WTC11 (cell line): ENCODE data around the gene SRSF3. TPM values are rescaled to one million over a fixed set of nuclear protein-coding genes. Genes with fewer than 3 reads are reported as not detected.

Source experiments
- ATAC-seq: fragments of 200-7000 bp; cut with Tn5 transposase; 2 replicates; pipeline ENCODE4 v1.10.0; 2021; ENCODE audit warnings: mild to moderate bottlenecking, moderate library complexity
- CTCF ChIA-PET: fragments of 300-600 bp; sonication (Branson Sonifier 250); formaldehyde crosslinking; loops from one replicate; lab custom pipeline; 2021; ENCODE audit warnings: antibody characterized with exemption; lab: Charles Lee
- POLR2A ChIA-PET: fragments of 350-600 bp; sonication (Branson Sonifier 250); formaldehyde crosslinking; loops from one replicate; lab custom pipeline; 2021; ENCODE audit warnings: antibody characterized with exemption; lab: Charles Lee
- DNase-seq: peaks from one replicate; pipeline ENCODE4 v3.0.0; 2021; ENCODE audit warnings: low spot score
- H3K27ac Mint-ChIP-seq: 2 replicates; pipeline ENCODE4 v1.8.0; 2021; ENCODE audit warnings: mixed read lengths
- H3K27me3 Mint-ChIP-seq: 2 replicates; pipeline ENCODE4 v1.8.0; 2021; ENCODE audit warnings: low read depth, mild to moderate bottlenecking, moderate library complexity, mixed read lengths
- H3K36me3 Mint-ChIP-seq: 2 replicates; pipeline ENCODE4 v1.8.0; 2021; ENCODE audit warnings: mixed read lengths
- H3K4me1 Mint-ChIP-seq: 2 replicates; pipeline ENCODE4 v1.8.0; 2022; ENCODE audit warnings: mixed read lengths
- H3K4me3 Mint-ChIP-seq: 2 replicates; pipeline ENCODE4 v1.8.0; 2021; ENCODE audit warnings: mild to moderate bottlenecking, moderate library complexity, mixed read lengths
- H3K9me3 Mint-ChIP-seq: 2 replicates; pipeline ENCODE4 v1.8.0; 2021; ENCODE audit warnings: mixed read lengths
- ESRRA ChIP-seq: sonication (generic); formaldehyde crosslinking; IDR thresholded peaks from 2 replicates; pipeline ENCODE4 v1.8.1; 2022; ENCODE audit warnings: mild to moderate bottlenecking, missing genetic modification reagents, borderline replicate concordance
- GABPB1 ChIP-seq: sonication (generic); formaldehyde crosslinking; IDR thresholded peaks from 2 replicates; pipeline ENCODE4 v1.8.1; 2023; ENCODE audit warnings: mild to moderate bottlenecking, missing genetic modification reagents
- GRHL2 ChIP-seq: fragments of 250-450 bp; sonication (Bioruptor Pico); IDR thresholded peaks from 2 replicates; pipeline ENCODE4 v1.8.0; 2022; ENCODE audit warnings: mild to moderate bottlenecking, moderate library complexity; ENCODE audit not compliant: insufficient replicate concordance, severe bottlenecking
- KAT7 ChIP-seq: sonication (generic); formaldehyde crosslinking; IDR thresholded peaks from 2 replicates; pipeline ENCODE4 v1.8.1; 2023; ENCODE audit warnings: missing genetic modification reagents, mild to moderate bottlenecking, borderline replicate concordance
- MLX ChIP-seq: sonication (generic); formaldehyde crosslinking; IDR thresholded peaks from 2 replicates; pipeline ENCODE4 v1.8.1; 2023; ENCODE audit warnings: mild to moderate bottlenecking, missing genetic modification reagents, moderate library complexity
- NFE2L1 ChIP-seq: sonication (generic); formaldehyde crosslinking; IDR thresholded peaks from 2 replicates; pipeline ENCODE4 v1.8.1; 2023; ENCODE audit warnings: missing genetic modification reagents
- NR1H2 ChIP-seq: sonication (generic); formaldehyde crosslinking; IDR thresholded peaks from 2 replicates; pipeline ENCODE4 v1.9.0; 2021; ENCODE audit warnings: mild to moderate bottlenecking, moderate library complexity, missing genetic modification reagents
- PRRX2 ChIP-seq: fragments of 250-450 bp; sonication (Bioruptor Pico); IDR thresholded peaks from 2 replicates; pipeline ENCODE4 v1.8.0; 2021; ENCODE audit warnings: mild to moderate bottlenecking
- TEAD1 ChIP-seq: sonication (generic); formaldehyde crosslinking; IDR thresholded peaks from 2 replicates; pipeline ENCODE4 v1.8.0; 2022; ENCODE audit warnings: mild to moderate bottlenecking, missing genetic modification reagents
- TEAD4 ChIP-seq: sonication (generic); formaldehyde crosslinking; IDR thresholded peaks from 2 replicates; pipeline ENCODE4 v1.8.0; 2022; ENCODE audit warnings: mild to moderate bottlenecking, missing genetic modification reagents
- ZNF138 ChIP-seq: sonication (generic); formaldehyde crosslinking; conservative IDR thresholded peaks from 2 replicates; pipeline ENCODE4 v1.8.1; 2022; ENCODE audit warnings: mild to moderate bottlenecking, moderate library complexity, missing genetic modification reagents
- ZNF219 ChIP-seq: sonication (generic); formaldehyde crosslinking; IDR thresholded peaks from 2 replicates; pipeline ENCODE4 v1.8.0; 2023; ENCODE audit warnings: missing genetic modification reagents, mild to moderate bottlenecking, borderline replicate concordance
- ZNF423 ChIP-seq: fragments of 250-450 bp; sonication (Bioruptor Pico); IDR thresholded peaks from 2 replicates; pipeline ENCODE4 v2.1.2; 2022; ENCODE audit warnings: mild to moderate bottlenecking, moderate library complexity
- ZNF671 ChIP-seq: fragments of 250-450 bp; sonication (Bioruptor Pico); IDR thresholded peaks from 2 replicates; pipeline ENCODE4 v1.8.0; 2021; ENCODE audit warnings: mild to moderate bottlenecking
- total RNA-seq: library from RNA; stranded (reverse); gene quantifications from 3 replicates; pipeline ENCODE4 v1.2.3, GENCODE V29; 2021
- TF ChIP-seq, protein P1 (sequence below): sonication (generic); formaldehyde crosslinking; IDR thresholded peaks from 2 replicates; pipeline ENCODE4 v1.8.1; 2023; ENCODE audit warnings: mild to moderate bottlenecking, missing genetic modification reagents, borderline replicate concordance
- TF ChIP-seq, protein P2 (sequence below): sonication (generic); formaldehyde crosslinking; IDR thresholded peaks from 2 replicates; pipeline ENCODE4 v1.8.1; 2022; ENCODE audit warnings: mild to moderate bottlenecking, moderate library complexity, missing genetic modification reagents
- TF ChIP-seq, protein P3 (sequence below): sonication (generic); formaldehyde crosslinking; IDR thresholded peaks from 2 replicates; pipeline ENCODE4 v1.8.1; 2023; ENCODE audit warnings: mild to moderate bottlenecking, moderate library complexity, missing genetic modification reagents

Gene SRSF3
- total RNA-seq, 1 experiment from 2014 or later: 554 TPM

DNA sequence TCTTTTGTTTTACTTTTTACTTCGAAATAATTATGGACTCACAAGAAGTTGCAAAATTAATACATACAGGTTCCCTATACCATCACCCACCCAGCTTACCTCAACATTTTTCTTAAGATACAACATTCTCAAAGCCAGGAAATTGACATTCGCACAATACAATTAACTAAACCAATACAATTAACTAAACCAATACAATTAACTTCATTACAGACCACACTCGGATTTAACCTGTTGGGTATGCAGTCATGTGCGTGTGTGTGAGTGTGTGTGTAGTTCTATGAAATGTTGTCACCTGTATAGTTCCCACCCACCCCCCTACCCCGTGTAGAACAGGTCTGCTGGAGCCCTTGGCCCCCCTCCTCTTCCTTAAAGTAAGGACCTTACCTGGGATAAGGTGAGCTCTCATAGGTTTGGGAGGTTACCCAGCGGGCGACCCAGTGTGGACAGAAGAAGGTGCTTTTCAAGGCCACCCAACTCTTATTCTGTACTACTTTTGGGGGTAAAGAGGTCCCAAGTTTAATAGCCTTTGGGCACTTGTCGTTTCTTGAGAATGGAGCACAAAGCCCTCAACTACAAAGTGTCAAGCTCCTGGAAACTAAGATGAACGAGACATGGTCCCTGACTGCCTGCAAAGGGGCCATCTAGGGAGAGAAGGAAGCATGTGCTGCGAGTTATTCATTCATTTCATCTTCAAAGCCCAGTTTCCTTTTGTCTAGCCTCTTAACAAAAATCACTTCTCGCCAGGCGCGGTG, 46.3 kb upstream of the SRSF3 start:
- H3K27me3 Mint-ChIP-seq: no peaks in the 10 kb centered on the region; the same call in 1 of the 2 replicates
- DNase-seq (no peak), ATAC-seq (peak; percentile 13; the same call in 1 of the 2 replicates)
- H3K27ac Mint-ChIP-seq: peak overlapping the region; percentile 94
- H3K4me3 Mint-ChIP-seq: peak overlapping the region; percentile 90
- POLR2A ChIA-PET: interaction anchor here (0.5 to 1.0 kb wide), 2 partner anchors 46 to 212 kb away, joined by 3 read pairs; no protein-coding TSS in a partner anchor
- TF ChIP-seq ZNF219 (CRISPR knock-in tag) (no peak), ZNF423 (no peak)
- TF ChIP-seq, protein P1, sequence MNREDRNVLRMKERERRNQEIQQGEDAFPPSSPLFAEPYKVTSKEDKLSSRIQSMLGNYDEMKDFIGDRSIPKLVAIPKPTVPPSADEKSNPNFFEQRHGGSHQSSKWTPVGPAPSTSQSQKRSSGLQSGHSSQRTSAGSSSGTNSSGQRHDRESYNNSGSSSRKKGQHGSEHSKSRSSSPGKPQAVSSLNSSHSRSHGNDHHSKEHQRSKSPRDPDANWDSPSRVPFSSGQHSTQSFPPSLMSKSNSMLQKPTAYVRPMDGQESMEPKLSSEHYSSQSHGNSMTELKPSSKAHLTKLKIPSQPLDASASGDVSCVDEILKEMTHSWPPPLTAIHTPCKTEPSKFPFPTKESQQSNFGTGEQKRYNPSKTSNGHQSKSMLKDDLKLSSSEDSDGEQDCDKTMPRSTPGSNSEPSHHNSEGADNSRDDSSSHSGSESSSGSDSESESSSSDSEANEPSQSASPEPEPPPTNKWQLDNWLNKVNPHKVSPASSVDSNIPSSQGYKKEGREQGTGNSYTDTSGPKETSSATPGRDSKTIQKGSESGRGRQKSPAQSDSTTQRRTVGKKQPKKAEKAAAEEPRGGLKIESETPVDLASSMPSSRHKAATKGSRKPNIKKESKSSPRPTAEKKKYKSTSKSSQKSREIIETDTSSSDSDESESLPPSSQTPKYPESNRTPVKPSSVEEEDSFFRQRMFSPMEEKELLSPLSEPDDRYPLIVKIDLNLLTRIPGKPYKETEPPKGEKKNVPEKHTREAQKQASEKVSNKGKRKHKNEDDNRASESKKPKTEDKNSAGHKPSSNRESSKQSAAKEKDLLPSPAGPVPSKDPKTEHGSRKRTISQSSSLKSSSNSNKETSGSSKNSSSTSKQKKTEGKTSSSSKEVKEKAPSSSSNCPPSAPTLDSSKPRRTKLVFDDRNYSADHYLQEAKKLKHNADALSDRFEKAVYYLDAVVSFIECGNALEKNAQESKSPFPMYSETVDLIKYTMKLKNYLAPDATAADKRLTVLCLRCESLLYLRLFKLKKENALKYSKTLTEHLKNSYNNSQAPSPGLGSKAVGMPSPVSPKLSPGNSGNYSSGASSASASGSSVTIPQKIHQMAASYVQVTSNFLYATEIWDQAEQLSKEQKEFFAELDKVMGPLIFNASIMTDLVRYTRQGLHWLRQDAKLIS (CRISPR knock-in tag): no peak
- H3K9me3 Mint-ChIP-seq: no peaks in the 10 kb centered on the region
- peaks cover 6% of the 10 kb centered on the region for H3K36me3 Mint-ChIP-seq
- CTCF ChIA-PET: no interaction called here
- peaks cover 25% of the 10 kb centered on the region for H3K4me1 Mint-ChIP-seq

DNA sequence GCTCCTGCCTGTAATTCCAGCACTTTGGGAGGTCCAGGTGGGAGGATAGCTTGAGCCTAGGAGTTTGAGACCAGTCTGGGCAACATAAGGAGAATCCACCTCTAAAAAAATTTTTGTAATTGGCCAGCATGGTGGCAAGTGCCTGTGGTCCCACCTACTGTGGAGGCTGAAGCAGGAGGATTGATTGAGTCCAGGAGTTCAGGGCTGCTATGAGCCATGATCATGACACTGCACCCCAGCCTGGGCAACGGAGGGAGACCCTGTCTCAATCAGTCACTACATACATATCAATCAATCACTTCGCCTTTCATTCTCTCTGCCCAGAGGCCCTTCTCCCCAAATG, 45.8 kb upstream of the SRSF3 start:
- Mint-ChIP-seq H3K9me3 (no peaks in the 10 kb centered on the region), H3K4me1 (peaks cover 25% of the 10 kb centered on the region), H3K4me3 (no peak overlapping the region), H3K27ac (no peak overlapping the region), H3K27me3 (no peaks in the 10 kb centered on the region; the same call in 1 of the 2 replicates), H3K36me3 (peaks cover 4% of the 10 kb centered on the region)
- ChIA-PET CTCF (no interaction called here), POLR2A (interaction anchor here (0.5 to 1.0 kb wide), 2 partner anchors 45 to 211 kb away, joined by 3 read pairs; no protein-coding TSS in a partner anchor)
- TF ChIP-seq NR1H2: no peak
- TF ChIP-seq, protein P2, sequence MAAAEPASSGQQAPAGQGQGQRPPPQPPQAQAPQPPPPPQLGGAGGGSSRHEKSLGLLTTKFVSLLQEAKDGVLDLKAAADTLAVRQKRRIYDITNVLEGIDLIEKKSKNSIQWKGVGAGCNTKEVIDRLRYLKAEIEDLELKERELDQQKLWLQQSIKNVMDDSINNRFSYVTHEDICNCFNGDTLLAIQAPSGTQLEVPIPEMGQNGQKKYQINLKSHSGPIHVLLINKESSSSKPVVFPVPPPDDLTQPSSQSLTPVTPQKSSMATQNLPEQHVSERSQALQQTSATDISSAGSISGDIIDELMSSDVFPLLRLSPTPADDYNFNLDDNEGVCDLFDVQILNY (CRISPR knock-in tag): no peak
- no peak for TF ChIP-seq KAT7 (CRISPR knock-in tag)
- no peak for TF ChIP-seq GABPB1 (CRISPR knock-in tag)
- TF ChIP-seq, protein P3, sequence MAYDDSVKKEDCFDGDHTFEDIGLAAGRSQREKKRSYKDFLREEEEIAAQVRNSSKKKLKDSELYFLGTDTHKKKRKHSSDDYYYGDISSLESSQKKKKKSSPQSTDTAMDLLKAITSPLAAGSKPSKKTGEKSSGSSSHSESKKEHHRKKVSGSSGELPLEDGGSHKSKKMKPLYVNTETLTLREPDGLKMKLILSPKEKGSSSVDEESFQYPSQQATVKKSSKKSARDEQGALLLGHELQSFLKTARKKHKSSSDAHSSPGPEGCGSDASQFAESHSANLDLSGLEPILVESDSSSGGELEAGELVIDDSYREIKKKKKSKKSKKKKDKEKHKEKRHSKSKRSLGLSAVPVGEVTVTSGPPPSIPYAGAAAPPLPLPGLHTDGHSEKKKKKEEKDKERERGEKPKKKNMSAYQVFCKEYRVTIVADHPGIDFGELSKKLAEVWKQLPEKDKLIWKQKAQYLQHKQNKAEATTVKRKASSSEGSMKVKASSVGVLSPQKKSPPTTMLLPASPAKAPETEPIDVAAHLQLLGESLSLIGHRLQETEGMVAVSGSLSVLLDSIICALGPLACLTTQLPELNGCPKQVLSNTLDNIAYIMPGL (CRISPR knock-in tag): no peak
- TF ChIP-seq ZNF138 (CRISPR knock-in tag): no peak
- TF ChIP-seq TEAD1 (CRISPR knock-in tag): no peak
- no peak for TF ChIP-seq GRHL2 (CRISPR knock-in tag)
- no peak for TF ChIP-seq PRRX2 (CRISPR knock-in tag)
- TF ChIP-seq ZNF671 (CRISPR knock-in tag): no peak
- no peak for TF ChIP-seq TEAD4 (CRISPR knock-in tag)
- TF ChIP-seq NFE2L1 (CRISPR knock-in tag): no peak
- TF ChIP-seq, protein P1 (CRISPR knock-in tag): no peak
- TF ChIP-seq MLX (CRISPR knock-in tag): no peak
- no peak for TF ChIP-seq ESRRA (CRISPR knock-in tag)
- no peak for DNase-seq
- no peak for ATAC-seq
